MM.1S (cell line): ENCODE data around the gene CLTB.

ENCODE experiments used
- DNase-seq: peaks from one replicate; pipeline ENCODE4 v3.0.0-alpha.2; 2015
- H2AFZ ChIP-seq: fragments of 300-600 bp; sonication (generic); 2 replicates; pipeline ENCODE4 v1.6.0; 2016; ENCODE audit warnings: antibody characterized with exemption, low read length
- H3F3A ChIP-seq: fragments of 300-600 bp; sonication (generic); 2 replicates; pipeline ENCODE4 v1.6.1; 2016; ENCODE audit warnings: mild to moderate bottlenecking, antibody characterized with exemption, low read length, moderate library complexity, mixed read lengths; ENCODE audit not compliant: insufficient read depth
- H3K27ac ChIP-seq: fragments of 300-600 bp; sonication (generic); 2 replicates; pipeline ENCODE4 v1.5.1; 2016; ENCODE audit warnings: mild to moderate bottlenecking, low read length
- H3K27me3 ChIP-seq: fragments of 300-600 bp; sonication (generic); replicated peaks from 2 replicates; pipeline ENCODE4 v1.6.0; 2016; ENCODE audit warnings: low read length; ENCODE audit not compliant: insufficient read depth
- H3K36me3 ChIP-seq: fragments of 300-600 bp; sonication (generic); replicated peaks from 2 replicates; pipeline ENCODE4 v1.6.1; 2016; ENCODE audit warnings: mild to moderate bottlenecking, low read length, mixed read lengths; ENCODE audit not compliant: insufficient read depth
- H3K4me1 ChIP-seq: fragments of 300-600 bp; sonication (generic); 2 replicates; pipeline ENCODE4 v1.6.1; 2016; ENCODE audit warnings: low read length, mixed read lengths
- H3K4me2 ChIP-seq: fragments of 300-600 bp; sonication (generic); 2 replicates; pipeline ENCODE4 v1.6.0; 2016; ENCODE audit warnings: low read depth, low read length
- H3K4me3 ChIP-seq: fragments of 300-600 bp; sonication (generic); 2 replicates; pipeline ENCODE4 v1.5.1; 2016; ENCODE audit warnings: low read length, mixed read lengths
- H3K79me2 ChIP-seq: fragments of 300-600 bp; sonication (generic); 2 replicates; pipeline ENCODE4 v1.6.1; 2016; ENCODE audit warnings: mixed run types, low read length, mixed read lengths
- H3K9ac ChIP-seq: fragments of 300-600 bp; sonication (generic); 2 replicates; pipeline ENCODE4 v1.6.1; 2016; ENCODE audit warnings: low read length, mixed read lengths
- H3K9me2 ChIP-seq: fragments of 300-600 bp; sonication (generic); replicated peaks from 2 replicates; pipeline ENCODE4 v1.6.1; 2016; ENCODE audit warnings: mild to moderate bottlenecking, low read length, mixed read lengths; ENCODE audit not compliant: insufficient read depth
- H3K9me3 ChIP-seq: fragments of 300-600 bp; sonication (generic); replicated peaks from 2 replicates; pipeline ENCODE4 v1.6.1; 2016; ENCODE audit warnings: mild to moderate bottlenecking, low read length, mixed read lengths; ENCODE audit not compliant: insufficient read depth
- H4K20me1 ChIP-seq: fragments of 300-600 bp; sonication (generic); 2 replicates; pipeline ENCODE4 v1.6.1; 2016; ENCODE audit warnings: mild to moderate bottlenecking, low read length, moderate library complexity, mixed read lengths; ENCODE audit not compliant: insufficient read depth
- EZH2 ChIP-seq: fragments of 300-600 bp; sonication (generic); optimal IDR thresholded peaks from 2 replicates; pipeline ENCODE3; 2017; ENCODE audit warnings: low read depth, mild to moderate bottlenecking, antibody characterized with exemption, low read length, mixed read lengths
- EZH2phosphoT487 ChIP-seq: fragments of 300-600 bp; sonication (generic); IDR thresholded peaks from 2 replicates; pipeline ENCODE4 v1.6.1; 2018; ENCODE audit warnings: antibody characterized with exemption, low read length
- TF ChIP-seq, protein P1 (sequence below): fragments of 300-600 bp; sonication (generic); IDR thresholded peaks from 2 replicates; pipeline ENCODE4 v1.5.1; 2016; ENCODE audit warnings: antibody characterized with exemption, low read length, mixed read lengths

CLTB gene

DNA sequence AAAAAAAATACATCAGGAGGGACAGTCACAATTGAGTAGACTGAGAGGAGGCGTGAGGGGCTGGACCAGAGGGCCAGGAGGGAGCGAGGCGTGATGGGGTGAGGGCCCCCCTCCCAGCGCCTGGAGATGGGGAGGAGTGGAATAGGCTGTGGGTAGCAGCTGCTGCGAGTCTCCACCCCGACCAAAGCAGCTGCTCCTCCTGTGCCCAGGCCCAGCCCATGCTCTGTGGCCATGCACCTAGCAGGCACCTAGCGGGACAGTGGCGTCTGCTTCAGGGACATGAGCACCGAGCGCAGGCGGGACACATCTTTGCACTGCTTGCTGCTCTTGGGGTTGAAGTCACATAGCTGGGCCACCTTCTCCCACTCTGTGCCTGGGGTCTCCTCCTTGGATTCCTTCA is 23.8 kb downstream of the CLTB start:
- TF ChIP-seq EZH2phosphoT487, result no peak
- TF ChIP-seq, protein P1, sequence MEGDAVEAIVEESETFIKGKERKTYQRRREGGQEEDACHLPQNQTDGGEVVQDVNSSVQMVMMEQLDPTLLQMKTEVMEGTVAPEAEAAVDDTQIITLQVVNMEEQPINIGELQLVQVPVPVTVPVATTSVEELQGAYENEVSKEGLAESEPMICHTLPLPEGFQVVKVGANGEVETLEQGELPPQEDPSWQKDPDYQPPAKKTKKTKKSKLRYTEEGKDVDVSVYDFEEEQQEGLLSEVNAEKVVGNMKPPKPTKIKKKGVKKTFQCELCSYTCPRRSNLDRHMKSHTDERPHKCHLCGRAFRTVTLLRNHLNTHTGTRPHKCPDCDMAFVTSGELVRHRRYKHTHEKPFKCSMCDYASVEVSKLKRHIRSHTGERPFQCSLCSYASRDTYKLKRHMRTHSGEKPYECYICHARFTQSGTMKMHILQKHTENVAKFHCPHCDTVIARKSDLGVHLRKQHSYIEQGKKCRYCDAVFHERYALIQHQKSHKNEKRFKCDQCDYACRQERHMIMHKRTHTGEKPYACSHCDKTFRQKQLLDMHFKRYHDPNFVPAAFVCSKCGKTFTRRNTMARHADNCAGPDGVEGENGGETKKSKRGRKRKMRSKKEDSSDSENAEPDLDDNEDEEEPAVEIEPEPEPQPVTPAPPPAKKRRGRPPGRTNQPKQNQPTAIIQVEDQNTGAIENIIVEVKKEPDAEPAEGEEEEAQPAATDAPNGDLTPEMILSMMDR, result no peak
- H3K4me2 ChIP-seq, result no peak overlapping the region

DNA sequence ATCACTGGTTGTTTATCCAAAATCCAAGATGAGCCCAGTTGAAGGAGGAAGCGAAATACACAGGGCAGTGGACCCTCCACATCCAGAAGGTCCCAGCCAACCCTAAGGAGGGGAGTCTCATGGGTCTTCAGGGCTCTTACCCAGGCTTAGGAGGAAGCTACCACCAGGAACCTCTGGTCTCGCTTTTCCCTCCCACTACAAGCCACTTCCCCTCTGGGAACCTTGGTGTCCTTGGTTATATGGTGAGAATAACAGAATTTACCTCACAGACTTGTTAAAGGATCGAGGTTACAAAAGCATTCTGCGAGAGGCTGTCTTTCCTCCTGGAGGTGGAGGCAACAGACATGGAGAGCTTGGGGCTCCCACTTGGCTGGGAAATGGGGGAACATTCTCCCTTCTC is 24.3 kb downstream of the CLTB start:
- no peak for TF ChIP-seq EZH2
- TF ChIP-seq EZH2phosphoT487, result no peak
- TF ChIP-seq, protein P1, result no peak
- no peaks in the 10 kb centered on the region for H4K20me1 ChIP-seq
- H3K79me2 ChIP-seq, result peaks cover 39% of the 10 kb centered on the region
- peaks cover 13% of the 10 kb centered on the region; the same call in 1 of the 2 replicates for H3K4me1 ChIP-seq
- H3K9ac ChIP-seq, result no peak overlapping the region
- H3K27me3 ChIP-seq, result no peaks in the 10 kb centered on the region
- no peak for DNase-seq
- H3K4me2 ChIP-seq, result no peak overlapping the region
- H3F3A ChIP-seq, result peaks cover 7% of the 10 kb centered on the region; the same call in 1 of the 2 replicates
- no peak overlapping the region for H3K27ac ChIP-seq
- H3K4me3 ChIP-seq, result no peak overlapping the region
- no peaks in the 10 kb centered on the region for H3K9me3 ChIP-seq
- H3K36me3 ChIP-seq, result no peaks in the 10 kb centered on the region
- no peak overlapping the region for H2AFZ ChIP-seq
- H3K9me2 ChIP-seq, result no peaks in the 10 kb centered on the region

More for the DNA sequence above, 23.8 kb downstream of the CLTB start:
- H2AFZ ChIP-seq, result no peak overlapping the region
- H4K20me1 ChIP-seq, result no peaks in the 10 kb centered on the region
- H3K4me1 ChIP-seq, result 0 out of 2 replicates have a peak, but pooled peaks cover 8% of the 10 kb centered on the region
- H3K9me3 ChIP-seq, result no peaks in the 10 kb centered on the region
- H3K79me2 ChIP-seq, result peaks cover 33% of the 10 kb centered on the region
- H3K9ac ChIP-seq, result no peak overlapping the region
- no peak overlapping the region for H3K27ac ChIP-seq
- DNase-seq, result no peak
- no peaks in the 10 kb centered on the region for H3K27me3 ChIP-seq
- peaks cover 7% of the 10 kb centered on the region; the same call in 1 of the 2 replicates for H3F3A ChIP-seq
- H3K36me3 ChIP-seq, result no peaks in the 10 kb centered on the region
- H3K9me2 ChIP-seq, result no peaks in the 10 kb centered on the region
- H3K4me3 ChIP-seq, result no peak overlapping the region

DNA sequence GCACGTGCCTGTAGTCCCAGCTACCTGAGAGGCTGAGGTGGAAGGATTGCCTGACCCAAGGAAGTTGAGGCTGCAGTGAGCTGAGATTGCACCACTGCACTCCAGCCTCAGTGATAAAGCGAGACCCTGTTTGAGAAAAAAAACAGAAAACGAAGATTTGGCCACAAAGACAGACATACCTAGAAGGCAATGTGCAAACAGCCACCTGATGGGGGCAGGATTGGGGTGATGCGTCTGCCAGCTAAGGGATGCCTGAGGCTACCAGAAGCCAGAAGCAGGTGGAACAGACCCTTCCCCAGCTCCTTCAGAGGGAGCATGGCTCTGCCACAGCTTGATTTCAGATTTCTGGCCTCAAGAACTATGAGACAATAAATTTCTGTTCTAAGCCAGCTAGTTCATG is 24.9 kb downstream of the CLTB start:
- no peaks in the 10 kb centered on the region for H3K9me3 ChIP-seq
- H3K36me3 ChIP-seq, result 0 out of 2 replicates have a peak, but pooled peaks cover 3% of the 10 kb centered on the region
- H3K9me2 ChIP-seq, result no peaks in the 10 kb centered on the region
- H3K4me1 ChIP-seq, result peaks cover 10% of the 10 kb centered on the region; the same call in 1 of the 2 replicates
- no peaks in the 10 kb centered on the region for H3K27me3 ChIP-seq
- H3K27ac ChIP-seq, result no peak overlapping the region
- DNase-seq, result no peak
- H4K20me1 ChIP-seq, result no peaks in the 10 kb centered on the region
- H3F3A ChIP-seq, result peaks cover 7% of the 10 kb centered on the region; the same call in 1 of the 2 replicates
- peaks cover 44% of the 10 kb centered on the region for H3K79me2 ChIP-seq
- no peak overlapping the region for H2AFZ ChIP-seq
- no peak overlapping the region for H3K4me2 ChIP-seq
- H3K9ac ChIP-seq, result no peak overlapping the region
- no peak for TF ChIP-seq EZH2
- TF ChIP-seq EZH2phosphoT487, result no peak
- TF ChIP-seq, protein P1, result no peak
- H3K4me3 ChIP-seq, result no peak overlapping the region
